Measurements from ENCODE around the gene RPL31.

The RPL31 gene

DNA sequence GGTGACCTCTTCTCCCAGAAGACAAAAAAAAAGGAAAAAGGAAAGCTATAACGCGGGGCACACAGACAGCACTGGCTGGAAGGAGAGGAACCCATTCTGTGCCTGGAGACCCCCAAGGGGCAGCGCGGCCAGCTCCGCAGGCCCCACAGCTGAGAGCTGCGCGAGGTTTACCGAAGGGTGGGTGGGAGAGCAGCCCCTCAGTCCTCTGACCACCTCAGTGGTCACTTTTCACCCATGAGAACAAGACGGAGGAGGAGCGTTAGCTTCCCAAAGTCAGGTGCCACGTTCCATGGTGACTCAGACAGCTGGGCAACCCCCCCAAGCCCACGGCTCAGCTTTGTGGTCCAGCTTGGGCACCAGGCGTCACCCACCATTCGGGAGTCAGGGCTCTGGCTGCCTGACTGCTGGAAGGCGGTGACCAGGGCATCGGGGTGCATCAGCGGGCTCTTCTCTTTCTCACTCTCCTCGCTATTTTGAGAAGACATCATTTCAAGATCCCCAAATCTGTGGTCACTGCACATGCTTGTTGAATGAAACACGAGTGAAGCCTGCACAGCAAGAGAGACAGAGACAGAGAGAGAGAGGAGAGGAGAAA lies 35.2 kb downstream of the RPL31 start:
- Histone ChIP-seq H3K4me3 (ENCODE audit: low read depth in 1 of 2, low read length in 1 of 2) (no peak overlapping the region), H3K36me3 (peaks cover 54% of the 10 kb centered on the region), H3K4me1 (ENCODE audit: control insufficient read depth in 1 of 2, insufficient read depth in 1 of 2, low read depth in 1 of 2, low read length in 1 of 2) (peaks cover 40 to 41% of the 10 kb centered on the region in 2 experiments), H3K9me3 (no peaks in the 10 kb centered on the region), H3K27ac (peak overlapping the region; percentile 7), H3K27me3 (no peaks in the 10 kb centered on the region)
- TF ChIP-seq, protein P1, sequence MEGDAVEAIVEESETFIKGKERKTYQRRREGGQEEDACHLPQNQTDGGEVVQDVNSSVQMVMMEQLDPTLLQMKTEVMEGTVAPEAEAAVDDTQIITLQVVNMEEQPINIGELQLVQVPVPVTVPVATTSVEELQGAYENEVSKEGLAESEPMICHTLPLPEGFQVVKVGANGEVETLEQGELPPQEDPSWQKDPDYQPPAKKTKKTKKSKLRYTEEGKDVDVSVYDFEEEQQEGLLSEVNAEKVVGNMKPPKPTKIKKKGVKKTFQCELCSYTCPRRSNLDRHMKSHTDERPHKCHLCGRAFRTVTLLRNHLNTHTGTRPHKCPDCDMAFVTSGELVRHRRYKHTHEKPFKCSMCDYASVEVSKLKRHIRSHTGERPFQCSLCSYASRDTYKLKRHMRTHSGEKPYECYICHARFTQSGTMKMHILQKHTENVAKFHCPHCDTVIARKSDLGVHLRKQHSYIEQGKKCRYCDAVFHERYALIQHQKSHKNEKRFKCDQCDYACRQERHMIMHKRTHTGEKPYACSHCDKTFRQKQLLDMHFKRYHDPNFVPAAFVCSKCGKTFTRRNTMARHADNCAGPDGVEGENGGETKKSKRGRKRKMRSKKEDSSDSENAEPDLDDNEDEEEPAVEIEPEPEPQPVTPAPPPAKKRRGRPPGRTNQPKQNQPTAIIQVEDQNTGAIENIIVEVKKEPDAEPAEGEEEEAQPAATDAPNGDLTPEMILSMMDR (IDR thresholded peaks at IDR 0.05) = no peak

DNA sequence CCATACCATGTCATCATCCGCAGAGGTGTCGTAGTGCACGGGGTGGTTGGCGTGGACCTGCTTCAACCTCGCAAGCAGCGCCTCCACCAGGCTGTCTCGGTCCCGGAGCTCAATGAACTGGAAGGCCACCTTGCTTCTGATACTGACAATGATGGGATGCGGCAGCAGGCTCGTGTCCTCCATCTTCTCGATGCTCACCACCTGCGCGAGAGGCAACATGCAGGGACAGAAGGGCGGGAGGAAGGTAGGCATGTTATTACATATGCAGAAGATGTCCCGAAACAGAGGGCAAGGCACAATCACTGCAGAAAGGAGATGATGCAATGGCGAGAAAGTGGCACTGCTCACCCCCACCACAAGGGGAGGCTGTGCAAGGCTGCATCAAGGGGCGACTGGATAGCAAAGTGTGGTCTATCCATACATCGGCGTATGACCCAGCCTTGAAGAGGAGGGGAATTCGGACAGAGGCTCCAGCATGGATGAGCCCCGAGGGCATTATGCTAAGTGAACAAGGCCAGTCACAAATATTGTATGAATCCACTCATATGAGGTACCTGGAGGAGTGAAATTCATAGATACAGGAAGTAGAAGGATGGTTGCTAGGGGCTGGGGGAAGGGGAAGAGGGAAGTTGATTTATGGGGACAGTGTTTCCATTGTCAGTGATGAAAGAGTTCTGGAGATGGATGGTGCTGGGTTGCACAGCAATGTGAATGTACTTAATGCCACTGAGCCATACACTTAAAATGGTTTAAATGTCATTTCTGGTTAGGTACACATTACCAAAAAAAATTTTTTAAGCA lies 36.6 kb downstream of the RPL31 start:
- Histone ChIP-seq H3K27ac (peak overlapping the region; percentile 17), H3K27me3 (no peaks in the 10 kb centered on the region), H3K4me3 (ENCODE audit: low read depth in 1 of 2, low read length in 1 of 2) (no peak overlapping the region), H3K9me3 (no peaks in the 10 kb centered on the region), H3K4me1 (ENCODE audit: control insufficient read depth in 1 of 2, insufficient read depth in 1 of 2, low read depth in 1 of 2, low read length in 1 of 2) (peaks cover 54 to 55% of the 10 kb centered on the region in 2 experiments), H3K36me3 (peaks cover 40% of the 10 kb centered on the region)
- TF ChIP-seq, protein P1 (IDR thresholded peaks at IDR 0.05) = no peak

- TF ChIP-seq, protein P1 (IDR thresholded peaks at IDR 0.05) = no peak
- Histone ChIP-seq H3K9me3 (no peaks in the 10 kb centered on the region), H3K27ac (peak overlapping the region; percentile 83), H3K27me3 (no peaks in the 10 kb centered on the region), H3K4me3 (ENCODE audit: low read depth in 1 of 2, low read length in 1 of 2) (no peak overlapping the region), H3K36me3 (peaks cover 26% of the 10 kb centered on the region), H3K4me1 (ENCODE audit: control insufficient read depth in 1 of 2, insufficient read depth in 1 of 2, low read depth in 1 of 2, low read length in 1 of 2) (peaks cover 64 to 65% of the 10 kb centered on the region in 2 experiments)
These were observed 38.0 kb downstream of the RPL31 start for GRCh38 chr2:101040072-101040471.

DNA sequence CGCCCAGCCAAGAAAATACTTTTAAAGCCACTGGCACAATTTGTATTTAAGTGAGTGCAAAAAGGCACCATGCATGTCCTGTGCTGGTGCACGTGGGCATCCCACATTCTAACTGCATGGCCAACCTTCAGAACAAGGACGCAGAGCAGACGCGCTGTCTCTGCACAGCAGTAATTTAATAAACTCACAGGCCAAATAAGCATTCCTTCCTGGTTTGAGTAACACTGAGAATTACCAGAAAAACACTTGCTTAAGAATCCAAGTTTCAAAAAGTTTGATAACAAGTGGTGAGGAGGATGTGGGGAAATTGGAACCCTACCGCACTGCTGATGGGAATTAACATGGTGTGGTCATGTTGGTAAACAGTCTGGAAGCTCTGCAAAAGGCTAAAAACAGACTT lies 38.7 kb downstream of the RPL31 start:
- no peaks in the 10 kb centered on the region for H3K9me3 ChIP-seq
- TF ChIP-seq, protein P1 (IDR thresholded peaks at IDR 0.05) = no peak
- no peaks in the 10 kb centered on the region for H3K27me3 ChIP-seq
- no peak overlapping the region for H3K4me3 ChIP-seq (ENCODE audit: low read depth in 1 of 2, low read length in 1 of 2)
- peak overlapping the region; percentile 83 for H3K27ac ChIP-seq
- peaks cover 19% of the 10 kb centered on the region for H3K36me3 ChIP-seq
- peaks cover 64 to 65% of the 10 kb centered on the region in 2 experiments for H3K4me1 ChIP-seq (ENCODE audit: control insufficient read depth in 1 of 2, insufficient read depth in 1 of 2, low read depth in 1 of 2, low read length in 1 of 2)

DNA sequence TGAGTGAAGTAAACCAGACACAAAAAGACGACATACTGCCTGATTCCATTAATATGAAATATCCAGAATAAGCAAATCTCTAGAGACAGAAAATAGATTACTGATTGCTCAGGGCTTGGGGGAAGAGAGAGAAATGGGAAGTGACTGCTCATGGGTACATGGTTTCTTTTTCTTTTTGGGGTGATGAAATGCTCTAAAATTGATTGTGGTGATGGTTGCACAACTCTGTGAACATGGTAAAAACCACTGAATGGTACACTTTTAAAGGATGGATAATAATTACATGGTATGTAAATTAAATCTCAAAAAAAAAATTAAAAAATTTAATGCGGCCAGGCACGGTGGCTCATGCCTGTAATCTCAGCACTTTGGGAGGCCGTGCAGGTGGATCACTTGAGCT lies 39.3 kb downstream of the RPL31 start:
- TF ChIP-seq, protein P1 (IDR thresholded peaks at IDR 0.05) = no peak
- Histone ChIP-seq H3K27ac (peak overlapping the region; percentile 83), H3K9me3 (no peaks in the 10 kb centered on the region), H3K4me3 (ENCODE audit: low read depth in 1 of 2, low read length in 1 of 2) (no peak overlapping the region), H3K27me3 (no peaks in the 10 kb centered on the region), H3K4me1 (ENCODE audit: control insufficient read depth in 1 of 2, insufficient read depth in 1 of 2, low read depth in 1 of 2, low read length in 1 of 2) (peaks cover 64 to 65% of the 10 kb centered on the region in 2 experiments), H3K36me3 (peaks cover 13% of the 10 kb centered on the region)

All from neutrophil (primary cell).